ENCODE data around the gene CLN5. TPM values are rescaled to one million over a fixed set of nuclear protein-coding genes. Genes with fewer than 3 reads are reported as not detected.

Gene CLN5
- total RNA-seq, 4 donors from 2014 or later = 20.2 to 39.7 (median 27.0) TPM

DNA sequence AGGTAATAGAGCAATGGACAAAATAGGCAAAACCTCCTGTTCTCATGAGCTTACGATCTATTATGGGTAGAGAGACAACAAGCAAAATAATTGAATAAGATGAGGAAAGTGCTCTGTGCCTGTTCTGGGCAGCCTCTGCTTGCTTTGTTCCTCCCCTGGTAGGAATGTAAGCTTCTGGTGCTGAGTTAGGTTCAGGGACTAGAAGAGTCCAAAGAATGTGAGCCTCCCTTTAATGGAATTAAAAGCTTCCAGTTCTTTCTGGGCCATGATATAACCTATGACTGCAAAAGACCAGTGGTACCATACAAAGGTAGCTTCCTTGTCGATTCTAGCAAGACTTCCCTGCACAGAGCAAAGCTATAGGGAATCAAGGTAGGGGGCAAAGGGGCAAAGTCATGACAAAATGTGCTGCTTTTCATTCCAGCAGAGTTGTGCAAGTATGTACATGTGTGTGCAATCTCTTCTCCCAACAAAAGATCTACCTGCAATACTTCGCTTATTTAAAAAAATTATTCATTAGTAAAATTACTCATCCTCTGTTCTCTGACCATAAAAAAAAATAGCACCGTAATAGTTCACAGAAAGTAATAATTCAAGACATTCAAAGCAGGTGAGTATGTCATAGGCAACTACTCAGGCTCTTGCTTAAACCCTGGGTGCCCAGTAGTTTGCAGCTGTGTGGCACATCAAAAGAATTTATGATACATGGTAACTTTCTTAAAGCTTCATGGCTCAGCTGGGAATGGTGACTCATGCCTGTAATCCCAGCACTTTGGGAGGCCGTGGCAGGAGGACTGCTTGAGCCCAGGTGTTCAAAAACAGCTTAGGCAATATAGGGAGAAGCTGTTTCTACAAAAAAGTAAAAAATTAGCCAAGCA is 22.2 kb upstream of the CLN5 start:
- Histone ChIP-seq H3K9me3 (no peaks in the 10 kb centered on the region), H3K36me3 (no peaks in the 10 kb centered on the region), H3K4me1 (peaks cover 0 to 11% (median 7%) of the 10 kb centered on the region in 3 donors), H3K27me3 (no peaks in the 10 kb centered on the region), H3K4me3 (no peak overlapping the region), H3K27ac (no peak overlapping the region)
- TF ChIP-seq, protein P1, sequence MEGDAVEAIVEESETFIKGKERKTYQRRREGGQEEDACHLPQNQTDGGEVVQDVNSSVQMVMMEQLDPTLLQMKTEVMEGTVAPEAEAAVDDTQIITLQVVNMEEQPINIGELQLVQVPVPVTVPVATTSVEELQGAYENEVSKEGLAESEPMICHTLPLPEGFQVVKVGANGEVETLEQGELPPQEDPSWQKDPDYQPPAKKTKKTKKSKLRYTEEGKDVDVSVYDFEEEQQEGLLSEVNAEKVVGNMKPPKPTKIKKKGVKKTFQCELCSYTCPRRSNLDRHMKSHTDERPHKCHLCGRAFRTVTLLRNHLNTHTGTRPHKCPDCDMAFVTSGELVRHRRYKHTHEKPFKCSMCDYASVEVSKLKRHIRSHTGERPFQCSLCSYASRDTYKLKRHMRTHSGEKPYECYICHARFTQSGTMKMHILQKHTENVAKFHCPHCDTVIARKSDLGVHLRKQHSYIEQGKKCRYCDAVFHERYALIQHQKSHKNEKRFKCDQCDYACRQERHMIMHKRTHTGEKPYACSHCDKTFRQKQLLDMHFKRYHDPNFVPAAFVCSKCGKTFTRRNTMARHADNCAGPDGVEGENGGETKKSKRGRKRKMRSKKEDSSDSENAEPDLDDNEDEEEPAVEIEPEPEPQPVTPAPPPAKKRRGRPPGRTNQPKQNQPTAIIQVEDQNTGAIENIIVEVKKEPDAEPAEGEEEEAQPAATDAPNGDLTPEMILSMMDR (IDR thresholded peaks at IDR 0.05) = no peak
- no peak for TF ChIP-seq POLR2AphosphoS5 (IDR thresholded peaks at IDR 0.05)
- TF ChIP-seq POLR2A (IDR thresholded peaks at IDR 0.05) = no peak
- no peak for TF ChIP-seq EP300 (IDR thresholded peaks at IDR 0.05)
- WGBS, 2 donors (ENCODE audit: low coverage in 1 of 2) = 83 to 93% methylated on average over 4 to 5 of the region's 5 CpGs
- ATAC-seq = no peak

DNA sequence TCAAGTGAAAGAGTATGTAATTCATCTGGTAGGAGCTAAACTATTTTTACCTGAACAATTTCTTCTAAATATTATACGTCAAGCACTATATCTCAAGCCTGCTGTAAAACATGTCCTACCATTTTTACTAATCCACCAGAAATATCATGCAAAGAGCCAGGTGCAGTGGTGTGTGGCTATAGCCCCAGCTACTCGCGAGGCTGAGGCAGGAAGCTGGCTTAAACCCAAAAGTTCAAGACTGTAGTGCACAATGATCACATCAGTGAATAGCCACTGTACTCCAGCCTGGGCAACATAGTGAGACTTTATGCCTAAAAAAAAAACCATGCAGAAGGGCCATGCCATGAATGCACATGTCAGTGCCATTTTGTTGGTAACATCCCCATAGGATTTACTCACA is 20.7 kb upstream of the CLN5 start:
- WGBS, 2 donors (ENCODE audit: low coverage in 1 of 2) = 70 to 72% methylated on average over 2 to 3 of the region's 3 CpGs
- H3K9me3 ChIP-seq = no peaks in the 10 kb centered on the region
- no peaks in the 10 kb centered on the region for H3K27me3 ChIP-seq
- ATAC-seq = no peak
- H3K4me1 ChIP-seq = peaks cover 0 to under 1% (median 0%) of the 10 kb centered on the region in 3 donors
- no peak overlapping the region for H3K4me3 ChIP-seq
- TF ChIP-seq POLR2A (IDR thresholded peaks at IDR 0.05) = no peak
- TF ChIP-seq, protein P1 (IDR thresholded peaks at IDR 0.05) = no peak
- TF ChIP-seq EP300 (IDR thresholded peaks at IDR 0.05) = no peak
- no peak for TF ChIP-seq POLR2AphosphoS5 (IDR thresholded peaks at IDR 0.05)
- no peaks in the 10 kb centered on the region for H3K36me3 ChIP-seq
- H3K27ac ChIP-seq = no peak overlapping the region

GRCh38 chr13:76971851-76972829 is 19.7 kb upstream of the CLN5 start:
- TF ChIP-seq EP300 (IDR thresholded peaks at IDR 0.05) = no peak
- TF ChIP-seq, protein P1 (IDR thresholded peaks at IDR 0.05) = no peak
- no peak for TF ChIP-seq POLR2AphosphoS5 (IDR thresholded peaks at IDR 0.05)
- TF ChIP-seq POLR2A (IDR thresholded peaks at IDR 0.05) = no peak
- WGBS, 2 donors (ENCODE audit: low coverage in 1 of 2) = 56 to 91% methylated on average over 8 to 17 of the region's 19 CpGs
- Histone ChIP-seq H3K9me3 (no peaks in the 10 kb centered on the region), H3K27me3 (no peaks in the 10 kb centered on the region), H3K4me3 (no peak overlapping the region), H3K27ac (no peak overlapping the region), H3K4me1 (no peaks in the 10 kb centered on the region), H3K36me3 (no peaks in the 10 kb centered on the region)
- no peak for ATAC-seq

DNA sequence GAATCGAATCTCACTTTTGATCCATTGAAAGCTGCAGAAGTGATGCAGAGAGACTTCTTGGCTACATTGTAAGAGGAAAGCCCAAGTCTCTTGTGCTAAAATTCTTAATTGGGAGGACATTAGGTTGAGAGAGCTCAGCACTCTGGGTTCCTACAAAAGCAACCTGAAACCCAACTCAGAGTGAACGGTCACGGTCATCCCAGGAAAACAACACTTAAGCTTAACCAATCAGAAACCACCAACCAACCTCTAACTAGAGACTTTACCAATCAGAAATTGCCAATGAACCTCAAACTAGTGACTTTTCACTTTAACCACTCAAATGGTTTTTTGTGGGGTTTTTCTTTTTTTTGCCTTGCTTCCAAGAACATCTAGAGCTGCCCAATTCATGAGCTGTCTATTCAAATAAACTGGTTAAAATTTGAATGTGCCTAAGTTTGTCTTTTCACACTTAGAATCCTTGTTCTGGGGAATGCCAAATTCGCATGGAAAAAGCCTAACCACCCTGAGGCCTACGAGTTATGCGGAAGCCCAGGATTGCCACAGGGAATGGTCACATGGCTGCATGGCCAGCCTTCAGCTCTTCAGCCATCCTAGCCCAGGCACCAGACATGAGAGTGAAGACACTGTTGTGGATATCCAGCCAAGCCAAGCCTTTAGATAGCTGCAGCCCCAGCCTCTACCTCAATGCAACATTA is 17.8 kb upstream of the CLN5 start:
- TF ChIP-seq POLR2A (IDR thresholded peaks at IDR 0.05) = no peak
- no peak for TF ChIP-seq POLR2AphosphoS5 (IDR thresholded peaks at IDR 0.05)
- TF ChIP-seq, protein P1 (IDR thresholded peaks at IDR 0.05) = no peak
- no peak for TF ChIP-seq EP300 (IDR thresholded peaks at IDR 0.05)
- no peaks in the 10 kb centered on the region for H3K27me3 ChIP-seq
- no peak overlapping the region for H3K27ac ChIP-seq
- H3K36me3 ChIP-seq = no peaks in the 10 kb centered on the region
- H3K4me3 ChIP-seq = no peak overlapping the region
- no peak for ATAC-seq
- H3K4me1 ChIP-seq = no peaks in the 10 kb centered on the region
- 95 to 100% methylated on average over 3 to 5 of the region's 6 CpGs for WGBS, 2 donors (ENCODE audit: low coverage in 1 of 2)
- H3K9me3 ChIP-seq = no peaks in the 10 kb centered on the region
